Suprapubic skin (tissue), 4 donors: ENCODE measurements around the gene MOGAT3. TPM values are rescaled to one million over a fixed set of nuclear protein-coding genes. Genes with fewer than 3 reads are reported as not detected.
"Not testable (repeated sequence)": the region's sequence is repeated elsewhere in the genome, so short reads cannot be mapped to it uniquely, and the experiment has no call there.

ENCODE experiments used
- DNase-seq, 2 donors: peaks; one replicate each; pipeline ENCODE4 v3.0.0-alpha.2; 2019; ENCODE audit warnings: low spot score in 2 of 2
- H3K27ac ChIP-seq: fragments of 200-600 bp; sonication (generic); one replicate; pipeline ENCODE4 v1.5.1; 2019
- H3K27me3 ChIP-seq: fragments of 200-600 bp; sonication (generic); one replicate; pipeline ENCODE4 v1.5.1; 2019
- H3K36me3 ChIP-seq: fragments of 200-600 bp; sonication (generic); one replicate; pipeline ENCODE4 v1.5.1; 2019
- H3K4me1 ChIP-seq: fragments of 200-600 bp; sonication (generic); one replicate; pipeline ENCODE4 v1.5.1; 2019
- H3K4me3 ChIP-seq: fragments of 200-600 bp; sonication (generic); one replicate; pipeline ENCODE4 v1.5.1; 2019; ENCODE audit warnings: mild to moderate bottlenecking
- H3K9me3 ChIP-seq: fragments of 200-600 bp; sonication (generic); one replicate; pipeline ENCODE4 v1.5.1; 2019
- EP300 ChIP-seq: sonication (generic); formaldehyde crosslinking; IDR thresholded peaks from one replicate; pipeline ENCODE4 v1.6.1; 2017; ENCODE audit warnings: antibody characterized with exemption
- POLR2A ChIP-seq, 2 donors: fragments of 450-650 bp; IDR thresholded peaks; one replicate each; pipeline ENCODE4 v1.6.1; 2017; ENCODE audit warnings: antibody characterized with exemption in 2 of 2, mild to moderate bottlenecking in 2 of 2, moderate library complexity in 2 of 2
- POLR2AphosphoS5 ChIP-seq, 3 donors: sonication (generic); formaldehyde crosslinking; IDR thresholded peaks; one replicate each; pipeline ENCODE4 v1.6.1; 2017; ENCODE audit warnings: antibody characterized with exemption in 3 of 3
- WGBS: methylation state at CpG from one replicate; pipeline ENCODE4 v1.1.5; 2018; 5-methylcytosine and 5-hydroxymethylcytosine counted together
- total RNA-seq, 4 donors: library from RNA; depleted of rRNA; stranded (reverse); fragments of >200 nt; gene quantifications; one replicate each; pipeline ENCODE4 v1.1.0, GENCODE V29; 2016
- TF ChIP-seq, protein P1 (sequence below), 2 donors: fragments of 200-600 bp in 1 of 2; fragments of 450-650 bp in 1 of 2; sonication (generic) in 1 of 2; IDR thresholded peaks; one replicate each; pipeline ENCODE4 v1.5.1; 2016 to 2019; ENCODE audit warnings: antibody characterized with exemption in 2 of 2, mild to moderate bottlenecking in 1 of 2, moderate library complexity in 1 of 2

The MOGAT3 gene
- total RNA-seq, 4 donors from 2014 or later = not detected

DNA sequence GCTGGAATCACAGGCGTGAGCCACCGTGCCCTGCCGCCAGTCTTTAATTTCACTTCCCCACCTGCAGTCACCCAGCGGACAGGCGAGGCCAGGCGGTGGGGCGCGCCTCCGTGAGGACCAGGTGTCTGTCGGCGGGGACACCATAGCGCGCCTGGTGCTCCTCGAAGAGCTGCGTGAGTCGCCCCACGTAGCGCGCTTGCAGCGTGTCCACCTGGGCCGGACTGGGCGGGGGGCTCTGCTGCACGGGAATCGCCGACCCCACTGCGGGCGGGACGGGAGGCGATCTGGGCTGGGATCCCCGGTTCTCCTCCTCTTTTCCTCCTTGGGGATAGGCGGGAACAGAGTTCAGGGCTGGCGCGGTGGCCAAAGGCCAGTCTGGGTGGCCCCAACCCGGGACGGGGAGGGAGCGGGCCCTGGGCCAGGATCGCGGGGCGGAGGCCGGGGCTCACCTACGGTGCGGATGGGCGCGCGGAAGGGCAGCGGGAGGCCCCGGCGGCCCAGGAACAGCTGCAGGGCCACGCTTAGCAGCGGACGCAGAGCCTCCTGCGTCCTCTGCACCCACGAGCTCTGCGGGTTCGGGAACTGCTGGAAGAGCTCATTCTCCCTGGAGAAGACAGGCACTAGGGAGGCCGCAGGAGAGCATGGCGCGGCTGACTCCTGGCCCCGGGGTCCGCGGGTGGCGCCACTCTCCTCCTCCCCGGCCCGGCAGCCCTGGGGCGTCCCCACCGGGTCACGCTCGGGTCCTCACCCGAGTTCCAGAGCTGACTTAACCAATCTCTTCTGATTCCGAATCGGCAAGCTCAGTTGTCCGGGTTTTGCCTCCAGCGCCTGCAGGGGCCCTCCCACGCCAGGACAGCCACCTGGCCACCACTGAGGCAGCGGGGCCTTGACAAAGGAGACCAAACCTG lies 1.1 kb upstream of the MOGAT3 start:
- WGBS = 3% methylated on average over 13 of the region's 75 CpGs
- Histone ChIP-seq H3K27ac (no peak overlapping the region), H3K4me3 (peak overlapping the region; percentile 22), H3K4me1 (peaks cover 9% of the 10 kb centered on the region), H3K27me3 (peaks cover 55% of the 10 kb centered on the region), H3K9me3 (no peaks in the 10 kb centered on the region), H3K36me3 (peaks cover 11% of the 10 kb centered on the region)
- TF ChIP-seq EP300 = no peak
- no peak for TF ChIP-seq POLR2AphosphoS5 (IDR thresholded peaks at IDR 0.05)
- TF ChIP-seq, protein P1, sequence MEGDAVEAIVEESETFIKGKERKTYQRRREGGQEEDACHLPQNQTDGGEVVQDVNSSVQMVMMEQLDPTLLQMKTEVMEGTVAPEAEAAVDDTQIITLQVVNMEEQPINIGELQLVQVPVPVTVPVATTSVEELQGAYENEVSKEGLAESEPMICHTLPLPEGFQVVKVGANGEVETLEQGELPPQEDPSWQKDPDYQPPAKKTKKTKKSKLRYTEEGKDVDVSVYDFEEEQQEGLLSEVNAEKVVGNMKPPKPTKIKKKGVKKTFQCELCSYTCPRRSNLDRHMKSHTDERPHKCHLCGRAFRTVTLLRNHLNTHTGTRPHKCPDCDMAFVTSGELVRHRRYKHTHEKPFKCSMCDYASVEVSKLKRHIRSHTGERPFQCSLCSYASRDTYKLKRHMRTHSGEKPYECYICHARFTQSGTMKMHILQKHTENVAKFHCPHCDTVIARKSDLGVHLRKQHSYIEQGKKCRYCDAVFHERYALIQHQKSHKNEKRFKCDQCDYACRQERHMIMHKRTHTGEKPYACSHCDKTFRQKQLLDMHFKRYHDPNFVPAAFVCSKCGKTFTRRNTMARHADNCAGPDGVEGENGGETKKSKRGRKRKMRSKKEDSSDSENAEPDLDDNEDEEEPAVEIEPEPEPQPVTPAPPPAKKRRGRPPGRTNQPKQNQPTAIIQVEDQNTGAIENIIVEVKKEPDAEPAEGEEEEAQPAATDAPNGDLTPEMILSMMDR (IDR thresholded peaks at IDR 0.05) = no peak
- TF ChIP-seq POLR2A (IDR thresholded peaks at IDR 0.05) = no peak
- no peak for DNase-seq

DNA sequence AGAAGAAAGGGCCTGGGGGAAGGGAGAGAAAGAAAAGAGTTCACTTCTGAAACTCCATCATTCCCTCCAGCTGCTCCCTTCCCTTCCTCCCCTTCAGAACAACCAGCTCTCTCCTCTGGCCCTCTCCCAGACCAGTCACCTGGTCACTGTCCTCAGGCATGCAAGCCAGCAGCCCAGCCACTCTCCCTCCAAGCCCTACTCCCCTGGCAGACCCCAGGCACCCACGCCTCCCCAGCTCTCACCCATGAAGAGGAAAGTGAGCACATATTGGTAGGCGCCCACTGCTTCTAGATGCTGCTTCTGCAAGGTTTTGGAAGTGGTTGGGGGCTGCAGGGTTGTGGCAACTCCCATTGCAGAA lies 353 bp downstream of the MOGAT3 start:
- no peak for DNase-seq
- Histone ChIP-seq H3K9me3 (no peaks in the 10 kb centered on the region), H3K4me1 (peaks cover 9% of the 10 kb centered on the region), H3K27me3 (peaks cover 58% of the 10 kb centered on the region), H3K27ac (no peak overlapping the region), H3K4me3 (no peak overlapping the region), H3K36me3 (no peaks in the 10 kb centered on the region)
- no peak for TF ChIP-seq POLR2A (IDR thresholded peaks at IDR 0.05)
- no peak for TF ChIP-seq EP300
- TF ChIP-seq, protein P1 (IDR thresholded peaks at IDR 0.05) = no peak
- no peak for TF ChIP-seq POLR2AphosphoS5 (IDR thresholded peaks at IDR 0.05)
- WGBS = 89% methylated on average over 2 of the region's 2 CpGs

DNA sequence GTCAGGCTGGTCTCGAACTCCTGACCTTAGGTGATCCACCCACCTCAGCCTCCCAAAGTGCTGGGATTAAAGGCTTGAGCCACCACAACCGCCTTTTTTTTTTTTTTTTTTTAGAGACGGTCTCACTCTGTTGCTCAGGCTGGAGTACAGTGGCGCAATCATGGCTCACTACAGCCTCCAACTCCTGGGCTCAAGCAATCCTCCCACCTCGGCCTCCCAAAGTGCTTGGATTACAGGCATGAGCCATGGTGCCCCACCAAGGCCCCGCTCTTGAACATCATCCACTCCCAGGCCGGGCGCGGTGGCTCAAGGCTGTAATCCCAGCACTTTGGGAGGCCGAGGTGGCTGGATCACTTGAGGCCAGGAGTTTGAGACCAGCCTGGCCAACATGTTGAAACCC lies 1.3 kb downstream of the MOGAT3 start:
- not testable (repeated sequence) for H3K4me1 ChIP-seq, H3K27ac ChIP-seq, H3K9me3 ChIP-seq, H3K36me3 ChIP-seq, DNase-seq, H3K4me3 ChIP-seq
- WGBS = 92% methylated on average over 10 of the region's 10 CpGs
- peaks cover 58% of the 10 kb centered on the region for H3K27me3 ChIP-seq

DNA sequence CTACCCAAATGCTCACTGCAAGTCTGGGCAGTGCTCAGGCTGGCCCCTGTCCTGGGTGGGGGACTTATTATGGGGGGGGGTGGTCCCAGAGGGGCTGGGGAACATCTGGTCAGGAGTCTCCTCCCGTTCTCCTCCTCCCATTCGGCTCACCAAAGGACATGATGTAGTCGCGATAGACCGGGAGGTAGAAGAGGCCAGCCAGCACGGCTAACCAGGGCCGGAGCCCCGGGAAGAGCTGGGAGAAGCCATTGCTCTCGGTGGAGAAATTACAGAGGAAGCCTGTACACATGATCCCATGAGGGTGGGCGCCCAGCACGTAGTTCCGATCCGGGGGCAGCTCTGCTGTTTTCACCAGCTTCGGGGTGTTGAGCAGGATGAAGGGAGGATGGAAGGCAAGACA lies 2.4 kb downstream of the MOGAT3 start:
- WGBS = 75% methylated on average over 13 of the region's 14 CpGs
- no peaks in the 10 kb centered on the region for H3K9me3 ChIP-seq
- no peak for TF ChIP-seq EP300
- no peak for TF ChIP-seq POLR2A (IDR thresholded peaks at IDR 0.05)
- no peak for TF ChIP-seq POLR2AphosphoS5 (IDR thresholded peaks at IDR 0.05)
- TF ChIP-seq, protein P1 (IDR thresholded peaks at IDR 0.05) = no peak
- peaks cover 9% of the 10 kb centered on the region for H3K4me1 ChIP-seq
- H3K4me3 ChIP-seq = no peak overlapping the region
- no peak for DNase-seq
- H3K27me3 ChIP-seq = peaks cover 64% of the 10 kb centered on the region
- no peak overlapping the region for H3K27ac ChIP-seq
- no peaks in the 10 kb centered on the region for H3K36me3 ChIP-seq

DNA sequence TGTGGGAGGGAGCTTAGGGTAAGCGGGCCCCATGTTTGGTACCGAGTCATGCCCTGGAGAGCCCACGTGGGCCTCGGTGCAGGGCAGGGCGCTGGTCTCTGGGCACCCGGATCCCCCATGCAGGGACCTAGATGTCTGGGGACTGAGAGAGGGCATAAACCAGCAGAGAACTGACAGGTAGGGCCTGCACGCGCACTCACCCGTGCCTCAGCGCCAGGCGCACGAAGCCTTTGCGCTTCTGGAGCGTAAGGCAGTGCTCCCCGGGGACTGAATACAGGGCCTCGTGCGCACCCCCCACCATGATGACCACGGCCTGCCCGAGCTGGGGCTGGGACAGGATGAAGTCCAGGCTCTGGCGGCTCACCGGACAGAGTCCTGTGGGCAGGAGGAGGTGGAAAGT lies 2.8 kb downstream of the MOGAT3 start:
- no peak for DNase-seq
- Histone ChIP-seq H3K4me3 (no peak overlapping the region), H3K9me3 (no peaks in the 10 kb centered on the region), H3K4me1 (peaks cover 9% of the 10 kb centered on the region), H3K27ac (no peak overlapping the region), H3K36me3 (no peaks in the 10 kb centered on the region), H3K27me3 (peaks cover 61% of the 10 kb centered on the region)
- 67% methylated on average over 6 of the region's 21 CpGs for WGBS
- TF ChIP-seq POLR2A (IDR thresholded peaks at IDR 0.05) = no peak
- TF ChIP-seq, protein P1 (IDR thresholded peaks at IDR 0.05) = no peak
- no peak for TF ChIP-seq POLR2AphosphoS5 (IDR thresholded peaks at IDR 0.05)
- no peak for TF ChIP-seq EP300
